GM19193 (cell line): ENCODE measurements around the gene CALU.

ENCODE experiments used
- POLR2A ChIP-seq: IDR thresholded peaks from 4 replicates; pipeline ENCODE4 v1.6.1; 2011; ENCODE audit not compliant: insufficient read depth, insufficient read length; ENCODE audit errors: extremely low read depth

Gene CALU

DNA sequence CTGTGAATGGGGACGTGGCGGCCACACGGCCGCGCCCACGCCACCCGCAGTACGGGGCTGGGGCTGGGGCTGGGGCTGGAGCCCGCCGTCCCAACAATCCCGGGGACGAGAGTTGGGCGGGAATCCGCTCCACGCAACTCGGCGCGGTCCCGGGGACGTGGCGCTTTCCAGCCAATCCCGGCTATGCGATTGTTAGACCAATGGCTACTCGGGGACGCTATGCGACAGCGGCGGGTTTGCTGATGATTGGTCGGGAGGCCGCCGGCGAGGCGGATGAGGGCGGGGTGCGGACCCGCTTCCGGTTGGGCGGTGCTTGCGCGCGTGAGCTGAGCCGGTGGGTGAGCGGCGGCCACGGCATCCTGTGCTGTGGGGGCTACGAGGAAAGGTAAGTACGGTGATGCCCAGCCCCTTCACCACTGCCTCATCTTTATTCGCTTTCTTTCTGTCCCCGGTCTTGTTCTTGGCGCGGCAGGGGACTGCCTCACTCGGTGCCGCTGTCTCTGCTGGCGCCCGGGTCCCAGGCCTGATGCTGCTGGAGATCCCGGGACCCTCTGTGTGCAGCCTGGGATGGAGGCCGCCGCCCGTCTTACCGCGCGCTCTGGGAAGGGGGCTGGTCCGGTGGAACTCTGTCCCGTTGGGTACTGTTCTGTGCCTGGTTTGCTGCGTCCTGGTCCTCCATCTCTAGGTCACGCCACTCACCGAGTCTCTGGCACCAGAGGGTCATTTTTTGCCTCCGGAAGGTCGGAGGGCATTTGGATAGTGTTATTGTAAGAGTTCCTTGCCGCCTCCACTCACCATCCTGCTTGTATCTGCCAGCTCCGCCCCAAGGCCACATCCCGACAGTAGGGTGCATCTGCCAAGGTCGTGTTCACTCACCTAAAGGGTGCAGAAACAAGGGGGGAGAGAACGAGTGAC lies at the start of gene CALU:
Gene CALU (plus strand): TSS at position 312 of the 915 bp plus-strand sequence. CDS start 9,225 bp downstream, outside the sequence.
- peak; percentile 94 for TF ChIP-seq POLR2A

DNA sequence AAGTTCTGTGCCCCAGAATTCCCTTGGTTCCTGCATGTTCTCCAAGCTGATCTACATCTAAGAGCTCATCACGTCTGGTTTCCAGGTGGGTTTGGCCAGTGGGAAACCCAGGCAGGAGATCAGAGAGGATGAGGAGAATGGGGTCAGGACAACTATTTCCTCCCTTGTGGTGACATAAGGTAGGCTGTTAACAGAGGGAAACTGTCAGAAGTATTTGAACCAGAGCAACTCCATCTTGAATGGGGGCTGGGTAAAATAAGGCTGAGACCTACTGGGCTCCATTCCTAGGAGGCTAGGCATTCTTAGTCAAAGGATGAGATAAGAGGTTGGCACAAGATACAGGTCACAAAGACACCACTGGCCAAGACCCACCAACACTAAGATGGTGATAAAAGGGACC lies 47.9 kb upstream of the CALU start:
- no peak for TF ChIP-seq POLR2A

DNA sequence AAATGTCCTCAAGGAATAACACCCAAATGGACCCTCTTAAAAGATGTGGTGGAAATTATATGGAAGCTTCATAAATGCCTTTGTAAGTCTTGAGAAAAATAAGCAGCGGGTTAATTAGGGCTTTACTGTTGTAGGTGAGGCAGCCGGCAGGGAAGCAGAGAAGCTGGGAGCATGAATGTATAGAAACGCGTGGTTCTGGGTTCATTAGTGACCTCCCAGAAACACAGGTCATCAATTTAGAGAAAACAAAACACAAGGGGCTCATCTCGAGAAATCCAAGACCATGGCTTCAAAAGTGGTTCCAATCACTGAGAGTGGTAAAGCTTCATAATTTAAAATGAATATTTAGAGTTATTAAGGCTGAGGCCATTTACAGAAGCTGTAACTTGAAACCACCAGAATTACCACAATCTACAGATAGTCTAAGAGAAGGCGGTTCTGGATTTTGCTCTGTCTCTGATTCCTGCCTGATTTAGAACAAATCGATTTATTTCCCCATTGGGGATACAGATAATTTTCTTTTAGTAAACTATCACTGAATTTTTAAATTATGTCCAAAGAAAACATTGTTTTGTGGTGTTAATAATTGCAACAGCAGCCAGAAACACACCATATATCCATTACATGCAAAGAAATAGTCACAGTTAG lies 46.4 kb upstream of the CALU start:
- no peak for TF ChIP-seq POLR2A

DNA sequence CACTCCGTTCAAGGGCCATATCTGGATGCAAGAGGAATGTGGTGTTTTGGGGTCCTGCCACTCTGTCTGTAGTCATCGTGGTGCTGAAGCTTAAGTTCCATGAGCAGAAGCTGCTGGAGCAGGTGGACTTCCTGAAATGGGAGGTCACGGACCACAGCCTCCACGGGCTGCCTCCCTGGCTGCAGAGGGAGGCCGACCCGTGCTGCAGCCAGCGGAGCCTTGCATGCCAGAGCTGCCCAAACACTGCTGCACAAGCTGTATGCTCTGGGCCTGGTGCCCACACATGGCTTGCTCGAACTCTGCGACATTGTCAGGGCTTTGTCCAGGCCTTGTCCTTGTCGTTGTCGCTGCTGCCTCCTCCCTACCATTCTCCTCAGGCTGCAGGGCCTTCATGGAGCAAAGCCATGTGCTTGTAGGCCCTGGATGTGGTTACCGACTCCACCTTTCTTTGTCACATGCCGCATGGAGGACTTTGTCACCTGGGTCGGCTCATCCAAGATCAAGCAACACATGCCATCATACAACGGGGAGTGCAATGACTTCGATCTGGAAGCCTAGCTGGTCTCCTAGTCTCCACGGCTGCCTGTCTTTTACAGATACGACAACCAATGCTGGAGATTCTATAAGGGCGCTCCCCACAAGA lies 45.7 kb upstream of the CALU start:
- no peak for TF ChIP-seq POLR2A

DNA sequence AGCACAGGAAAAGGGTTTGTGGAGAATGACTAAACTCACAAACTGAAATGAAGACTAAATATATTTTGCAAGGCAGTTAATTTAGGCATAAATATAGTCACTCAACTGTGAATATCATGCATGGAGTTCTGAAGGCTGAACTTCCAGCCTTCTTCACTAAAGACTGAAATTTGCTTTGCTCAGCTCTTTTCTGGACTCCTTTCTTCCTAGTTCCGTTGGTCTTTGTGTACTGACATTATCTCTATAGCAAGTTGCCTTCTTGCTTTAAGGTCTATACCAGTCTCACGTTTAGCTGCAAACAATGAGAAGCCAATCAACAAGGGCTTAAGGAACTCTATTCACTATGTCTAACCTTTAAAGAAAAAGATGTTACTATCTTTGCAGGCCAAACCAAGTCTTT lies 44.4 kb upstream of the CALU start:
- no peak for TF ChIP-seq POLR2A

DNA sequence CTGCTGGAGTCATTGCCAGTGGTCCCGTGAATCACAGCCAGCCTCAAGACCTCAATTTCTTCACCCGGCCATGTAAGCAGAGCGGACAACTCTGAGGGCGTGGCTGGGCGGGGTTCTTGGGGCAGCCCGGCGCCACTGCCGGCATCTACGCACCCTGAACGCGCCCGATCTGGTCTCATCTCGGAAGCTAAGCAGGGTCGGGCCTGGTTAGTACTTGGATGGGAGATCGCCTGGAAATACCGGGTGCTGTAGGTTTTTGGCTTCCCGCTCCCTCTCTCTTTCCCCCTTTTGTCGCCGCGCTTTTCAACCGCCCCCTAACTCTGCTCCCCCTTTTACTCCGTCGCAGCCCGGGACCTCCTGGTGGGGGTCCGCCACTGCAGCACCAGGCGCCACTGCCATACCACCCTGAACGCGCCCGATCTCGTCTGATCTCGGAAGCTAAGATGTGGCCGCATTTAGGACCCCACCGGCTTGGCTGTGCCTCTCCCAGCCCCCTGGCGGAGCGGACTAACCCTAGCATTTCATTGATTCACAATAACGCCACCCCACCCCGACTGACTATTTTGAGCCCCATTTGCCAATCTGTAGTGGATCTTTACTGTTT lies 41.8 kb upstream of the CALU start:
- no peak for TF ChIP-seq POLR2A

DNA sequence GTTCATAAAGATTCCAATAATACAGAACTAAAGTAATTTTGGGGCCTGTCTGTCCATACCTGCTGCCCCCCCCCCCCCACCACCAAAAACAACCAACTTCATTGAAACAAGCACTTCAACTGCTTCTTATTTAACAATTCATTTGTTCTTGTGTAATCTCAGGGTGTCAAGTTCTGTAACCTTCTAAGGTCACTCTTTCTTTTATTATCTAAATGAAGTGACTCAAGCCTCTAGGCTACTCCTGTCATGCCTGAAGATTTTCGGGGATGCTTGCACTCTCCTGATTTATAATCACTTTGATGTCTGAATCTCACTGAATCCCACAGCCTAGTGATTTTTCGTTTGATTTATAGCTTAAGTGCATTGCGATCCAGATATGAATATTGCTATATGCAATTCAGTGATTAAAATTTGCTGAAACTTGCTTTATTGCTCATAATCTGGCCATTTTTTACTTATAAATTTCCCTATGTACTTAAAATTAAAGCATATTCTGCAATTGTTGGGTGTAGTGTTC lies 39.9 kb upstream of the CALU start:
- no peak for TF ChIP-seq POLR2A

DNA sequence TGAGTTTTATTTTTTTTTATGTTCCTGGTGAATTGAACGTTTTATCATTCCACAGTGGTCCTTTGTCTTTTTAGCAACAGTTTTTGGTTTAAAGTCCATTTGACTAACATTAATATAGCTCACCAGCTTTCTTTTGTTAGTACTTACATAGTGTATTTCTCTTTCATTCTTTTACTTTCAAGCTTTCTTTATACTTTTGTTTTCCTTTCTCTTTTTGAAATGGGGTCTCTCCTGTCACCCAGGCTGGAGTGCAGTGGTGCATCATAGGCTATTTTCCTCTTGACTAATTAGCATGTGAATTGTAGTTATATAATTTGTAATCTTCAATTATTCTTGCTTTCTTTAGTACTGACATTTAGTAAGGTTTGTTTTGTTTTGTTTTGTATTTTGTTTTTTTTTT lies 39.3 kb upstream of the CALU start:
- TF ChIP-seq POLR2A: no peak

DNA sequence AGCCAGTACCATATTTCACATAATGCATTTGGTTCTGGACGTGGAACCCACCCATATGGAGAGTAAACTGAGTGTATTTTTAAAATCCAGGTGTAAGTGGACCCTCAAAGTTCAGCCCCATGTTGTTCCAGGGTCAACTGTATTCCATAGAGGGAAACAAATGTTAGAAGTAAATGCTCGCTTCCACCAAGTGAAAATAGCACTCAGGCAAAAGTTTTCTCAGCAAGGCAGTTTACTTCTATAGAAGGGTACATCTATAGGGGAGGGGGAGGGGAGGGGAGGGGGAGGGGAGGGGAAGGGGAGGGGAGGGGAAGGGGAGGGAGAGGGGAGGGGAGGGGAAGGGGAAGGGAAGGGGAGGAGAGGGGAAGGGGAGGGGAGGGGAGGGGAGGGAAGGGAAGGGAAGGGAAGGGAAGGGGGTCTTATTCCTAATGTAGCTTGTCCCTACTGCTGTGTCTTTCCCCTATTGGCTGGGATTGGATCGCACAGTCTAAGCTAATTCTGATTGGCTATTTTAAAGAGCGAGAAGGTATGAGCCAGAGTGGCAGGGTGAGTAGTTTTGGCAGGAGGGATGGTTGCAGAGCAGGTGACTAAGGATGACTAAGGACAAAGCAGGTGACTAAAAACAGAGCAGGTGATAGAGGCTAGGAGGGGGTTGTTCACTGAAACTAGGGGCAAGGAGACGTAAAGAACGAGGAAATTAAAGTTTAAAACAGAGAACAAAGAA lies 37.9 kb upstream of the CALU start:
- no peak for TF ChIP-seq POLR2A

DNA sequence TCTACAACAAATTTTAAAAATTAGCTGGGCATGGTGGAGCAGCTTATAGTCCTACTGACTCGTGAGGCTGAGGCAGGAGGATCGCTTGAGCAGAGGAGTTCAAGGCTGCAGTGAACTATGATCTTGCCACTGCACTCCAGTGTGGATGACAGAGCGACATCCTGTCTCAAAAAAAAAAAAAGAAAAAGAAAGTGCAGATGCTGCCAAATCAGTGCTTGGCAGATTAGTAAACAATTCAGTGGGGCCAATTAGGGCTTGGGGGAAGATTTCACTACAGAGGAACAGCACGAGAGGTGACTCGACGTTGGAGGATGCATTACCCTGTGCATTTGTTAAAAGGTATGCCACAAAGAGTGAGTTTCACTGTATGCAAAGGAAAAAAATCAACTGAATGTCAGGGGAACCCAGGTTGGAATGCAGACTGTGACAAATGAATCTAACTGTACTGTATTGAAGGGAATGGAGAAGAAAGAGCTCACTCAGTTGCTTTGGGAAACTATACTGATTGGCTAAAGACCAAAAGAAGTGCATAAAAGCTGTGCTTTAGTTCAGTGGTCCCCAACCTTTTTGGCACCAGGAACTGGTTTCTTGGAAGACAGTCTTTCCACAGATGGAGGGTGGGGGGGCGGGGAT lies 35.4 kb upstream of the CALU start:
- no peak for TF ChIP-seq POLR2A

DNA sequence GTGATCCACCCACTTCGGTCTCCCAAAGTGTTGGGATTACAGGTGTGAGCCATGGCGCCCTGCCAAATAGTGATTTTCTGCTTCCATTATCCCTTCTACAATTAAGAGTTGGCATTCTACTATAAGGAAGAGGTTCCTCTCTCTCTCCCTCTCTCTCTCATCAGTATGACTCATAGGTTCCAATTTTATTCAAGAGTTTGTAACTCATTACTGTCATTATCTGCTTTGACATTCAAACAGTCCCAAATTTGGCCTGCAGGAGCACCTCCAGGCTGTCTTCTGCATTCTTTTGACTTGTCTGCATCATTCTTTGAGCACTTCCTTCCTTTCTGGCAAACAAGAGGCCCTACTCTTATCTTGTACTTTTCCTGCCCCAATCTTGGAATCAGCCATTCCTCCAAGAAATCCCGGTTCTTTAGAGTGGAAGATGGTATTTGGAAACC lies 33.2 kb upstream of the CALU start:
- TF ChIP-seq POLR2A: no peak

DNA sequence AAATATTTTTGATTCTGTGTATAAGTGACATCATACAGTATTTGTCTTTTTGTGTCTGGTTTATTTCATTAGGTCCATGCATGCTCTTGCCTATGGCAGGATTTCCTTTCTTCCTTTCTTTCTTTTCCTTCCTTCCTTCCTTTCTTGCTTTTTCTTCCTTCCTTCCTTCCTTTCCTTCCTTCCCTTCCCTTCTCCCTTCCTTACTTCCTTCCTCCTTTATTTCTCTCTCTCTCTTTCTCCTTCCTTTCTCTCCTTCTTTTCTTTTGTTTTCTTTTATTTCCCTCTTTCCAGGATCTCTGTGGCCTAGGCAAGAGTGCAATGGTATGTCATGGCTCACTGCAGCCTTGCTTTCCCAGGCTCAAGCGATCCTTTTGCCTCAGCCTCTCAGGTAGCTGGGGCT lies 31.4 kb upstream of the CALU start:
- TF ChIP-seq POLR2A: no peak

DNA sequence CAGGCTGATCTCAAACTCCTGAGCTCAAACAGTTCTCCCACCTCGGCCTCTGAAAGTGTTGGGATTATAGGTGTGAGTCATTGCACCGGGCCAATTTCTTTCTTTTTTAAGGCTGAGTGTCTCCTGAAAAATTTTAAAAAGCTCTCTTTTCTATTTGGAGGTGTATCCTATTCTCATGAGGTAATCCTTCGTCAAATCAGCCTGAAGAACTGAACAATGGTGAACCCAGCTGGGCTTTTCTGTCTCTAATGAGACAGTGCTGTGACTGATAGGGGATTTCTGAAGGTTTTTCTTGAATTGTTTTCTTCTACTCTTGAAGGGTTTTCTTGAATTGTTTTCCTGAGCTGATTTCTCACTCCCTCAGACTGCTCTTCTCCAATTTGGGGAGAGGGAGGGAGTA lies 30.9 kb upstream of the CALU start:
- TF ChIP-seq POLR2A: no peak

DNA sequence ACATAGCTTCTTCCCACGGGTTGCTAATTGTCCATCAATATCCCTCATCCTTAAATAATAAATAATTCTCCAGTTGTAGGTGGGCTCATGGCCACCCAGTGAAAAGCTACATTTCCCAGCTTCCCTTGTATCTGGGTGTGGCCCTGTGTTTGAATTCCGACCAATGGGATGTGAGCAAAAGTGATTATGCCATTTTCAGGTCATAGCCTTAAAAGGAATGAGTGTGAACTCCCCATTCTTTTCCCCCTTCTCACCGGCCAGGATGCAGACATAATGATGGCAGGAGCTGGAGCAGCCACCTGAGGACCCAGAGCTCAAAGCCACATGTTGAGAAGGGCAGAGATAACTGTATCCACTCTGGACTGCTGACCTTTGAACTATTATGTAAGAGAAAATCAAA lies 30.3 kb upstream of the CALU start:
- TF ChIP-seq POLR2A: no peak
